Measurements from ENCODE around the gene UBASH3A.
"Not testable (repeated sequence)": the region's sequence is repeated elsewhere in the genome, so short reads cannot be mapped to it uniquely, and the experiment has no call there.

Gene UBASH3A

DNA sequence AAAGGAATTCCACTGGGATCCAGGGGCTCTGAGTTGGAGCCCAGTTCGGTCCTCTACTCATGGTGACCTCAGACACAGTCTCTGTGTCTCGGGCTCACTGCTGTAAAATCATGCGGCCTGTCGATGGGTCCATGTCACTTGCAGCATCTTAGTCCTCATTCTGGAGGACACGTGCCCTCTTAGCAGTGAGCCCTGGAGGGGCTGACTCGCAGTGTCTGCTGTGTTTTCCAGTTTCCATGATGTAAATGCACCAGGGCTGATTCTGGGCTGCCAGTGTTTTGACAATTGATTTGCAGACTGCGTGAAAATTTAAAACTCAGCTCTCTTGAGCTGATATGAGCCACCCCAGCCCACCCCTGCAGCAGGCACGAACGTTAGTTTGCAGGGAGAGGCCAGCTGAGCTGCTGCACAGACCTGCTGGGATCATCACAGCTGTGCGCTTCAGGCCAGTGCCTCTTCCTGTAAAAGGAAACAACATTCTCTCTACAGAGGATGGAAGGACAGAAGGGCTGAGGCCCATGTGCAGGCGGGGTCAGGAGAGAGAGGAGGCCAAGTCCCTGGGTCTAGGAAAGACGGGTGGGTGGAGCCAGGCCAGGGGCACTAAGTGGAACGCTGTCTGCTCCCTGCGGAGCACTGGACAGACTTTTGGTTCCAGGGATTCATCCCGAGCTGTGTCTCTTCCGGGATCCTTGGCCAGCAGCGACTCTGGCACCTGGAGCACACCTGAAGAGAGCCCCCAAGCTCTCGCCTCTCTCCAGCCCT, 49.7 kb downstream of the UBASH3A start:
- no peak for FAIRE-seq

DNA sequence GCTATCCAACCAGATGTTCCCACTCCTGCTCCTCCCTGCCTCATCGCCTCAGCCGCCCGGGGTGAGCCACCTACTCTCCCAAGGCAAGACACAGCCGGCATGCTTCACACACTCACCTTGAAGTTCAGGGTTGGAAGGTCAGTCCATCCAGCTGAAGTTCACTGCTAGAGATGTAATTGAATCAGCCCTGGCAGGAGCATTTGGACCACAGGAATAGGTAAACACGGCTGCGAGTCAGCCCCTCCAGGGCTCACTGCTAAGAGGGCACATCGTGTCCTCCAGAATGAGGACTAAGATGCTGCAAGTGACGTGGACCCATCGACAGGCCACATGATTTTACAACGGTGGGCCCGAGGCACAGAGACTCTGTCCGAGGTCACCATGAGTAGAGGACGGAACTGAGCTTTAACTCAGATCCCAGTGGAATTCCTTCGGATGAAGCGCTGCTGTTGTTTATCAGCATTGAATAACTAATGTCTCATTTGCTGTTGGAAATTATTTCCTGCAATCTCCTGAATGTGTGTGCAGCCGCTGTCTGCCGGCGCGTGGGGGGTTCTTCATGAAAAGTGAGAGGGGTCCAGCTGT, 50.4 kb downstream of the UBASH3A start:
- no peak for FAIRE-seq

DNA sequence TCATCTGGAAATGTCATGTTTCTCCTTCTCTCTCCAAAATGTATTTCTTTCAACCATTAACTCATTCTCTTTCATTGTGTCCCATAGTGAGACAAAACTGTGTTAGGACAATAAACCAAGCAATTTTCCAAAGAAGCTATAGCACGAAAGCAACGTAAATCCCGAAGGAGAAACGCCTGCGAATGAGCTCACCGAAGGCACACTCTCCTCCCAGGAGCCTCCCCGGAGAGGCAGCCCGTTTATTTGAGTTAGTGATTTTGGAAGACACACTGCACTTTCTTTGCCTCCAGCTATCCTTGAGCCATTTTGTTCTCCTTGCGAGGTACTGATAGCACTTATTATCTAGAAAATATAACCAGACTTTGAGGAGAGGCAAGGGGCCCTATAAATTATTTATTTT, 51.1 kb downstream of the UBASH3A start:
- FAIRE-seq, result no peak

DNA sequence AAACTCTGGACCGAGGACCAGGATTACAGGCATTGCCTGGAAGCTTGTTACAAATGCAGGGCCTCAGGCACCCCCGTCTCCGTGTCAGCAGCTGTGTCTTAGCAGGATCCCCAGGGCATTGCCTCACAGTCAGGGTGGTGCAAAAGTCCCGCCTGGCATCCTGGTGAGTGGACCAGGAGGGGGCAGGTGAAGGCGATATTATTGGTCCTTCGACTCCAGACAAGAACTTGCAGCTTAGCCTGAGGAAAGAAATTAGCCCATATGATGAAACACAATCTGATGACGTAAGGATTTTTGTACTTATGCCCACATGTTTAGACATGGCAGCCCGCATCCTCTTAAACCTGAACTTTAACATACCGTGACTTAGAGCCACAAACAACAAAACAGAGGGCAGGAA, 51.5 kb downstream of the UBASH3A start:
- no peak for FAIRE-seq

DNA sequence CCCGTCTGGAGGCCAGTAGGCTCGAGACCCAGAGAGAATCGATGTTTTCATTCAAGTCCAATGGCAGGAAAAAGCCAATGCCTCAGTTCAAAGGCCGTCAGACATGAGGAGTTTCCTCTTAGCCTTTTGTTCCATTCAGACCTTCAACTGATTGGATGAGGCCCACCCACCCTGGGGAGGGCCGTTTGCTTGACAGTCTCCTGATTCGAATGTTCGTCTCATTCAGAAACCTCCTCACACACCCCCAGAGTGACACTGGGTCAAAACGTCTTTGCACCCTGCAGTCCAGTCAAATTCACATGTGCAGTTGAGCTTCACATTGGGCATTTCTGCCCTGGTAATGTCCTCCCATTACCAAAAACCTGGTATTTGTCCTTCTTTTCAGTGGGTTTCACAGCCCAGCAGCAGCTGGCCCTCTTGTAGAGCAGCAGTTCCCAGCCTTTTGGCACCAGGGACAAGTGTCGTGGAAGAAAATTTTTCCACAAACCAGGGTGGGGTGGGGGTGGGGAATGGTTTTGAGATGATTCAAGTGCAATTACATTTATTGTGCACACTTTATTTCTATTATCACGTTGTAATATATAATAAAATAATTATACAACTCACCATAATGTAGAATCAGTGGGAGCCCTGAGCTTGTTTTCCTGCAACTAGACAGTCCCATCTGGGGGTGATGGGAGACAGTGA, 52.2 kb downstream of the UBASH3A start:
- no peak for FAIRE-seq

DNA sequence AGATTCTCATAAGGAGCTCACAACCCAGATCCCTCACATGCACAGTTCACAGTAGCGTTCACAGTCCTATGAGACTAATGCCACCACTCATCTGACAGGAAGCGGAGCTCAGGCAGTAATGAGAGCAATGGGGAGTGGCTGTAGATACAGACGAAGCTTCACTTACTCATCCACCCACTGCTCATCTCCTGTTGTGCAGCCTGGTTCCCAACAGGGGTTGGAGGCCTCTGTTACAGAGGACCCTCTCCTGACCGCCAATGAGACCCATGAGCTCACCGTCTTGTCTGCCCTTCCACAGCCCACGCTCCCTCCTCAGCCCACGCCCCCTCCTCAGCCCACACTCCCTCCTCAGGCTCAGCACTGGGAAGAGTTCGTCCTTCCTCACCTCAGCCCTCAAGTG, 52.8 kb downstream of the UBASH3A start:
- no peak for FAIRE-seq

DNA sequence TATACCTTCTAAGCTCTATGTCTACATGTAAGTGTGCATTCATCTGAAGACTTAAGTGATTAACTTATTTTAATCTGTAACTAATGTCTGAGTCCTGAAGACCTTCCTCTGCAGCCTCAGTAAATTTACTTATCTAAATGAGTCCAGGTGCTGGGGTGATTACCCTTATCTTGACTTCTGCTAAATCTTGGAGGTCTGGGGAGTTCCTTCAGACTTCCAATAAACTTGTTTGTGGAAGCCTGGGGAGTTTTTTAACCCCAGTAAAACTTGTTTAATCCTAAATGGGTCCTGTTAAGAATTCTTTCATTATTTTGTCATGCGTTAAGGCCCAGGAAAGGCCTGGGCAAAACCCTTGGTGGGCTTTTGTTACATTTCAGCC, 55.4 kb downstream of the UBASH3A start:
- FAIRE-seq, result no peak

DNA sequence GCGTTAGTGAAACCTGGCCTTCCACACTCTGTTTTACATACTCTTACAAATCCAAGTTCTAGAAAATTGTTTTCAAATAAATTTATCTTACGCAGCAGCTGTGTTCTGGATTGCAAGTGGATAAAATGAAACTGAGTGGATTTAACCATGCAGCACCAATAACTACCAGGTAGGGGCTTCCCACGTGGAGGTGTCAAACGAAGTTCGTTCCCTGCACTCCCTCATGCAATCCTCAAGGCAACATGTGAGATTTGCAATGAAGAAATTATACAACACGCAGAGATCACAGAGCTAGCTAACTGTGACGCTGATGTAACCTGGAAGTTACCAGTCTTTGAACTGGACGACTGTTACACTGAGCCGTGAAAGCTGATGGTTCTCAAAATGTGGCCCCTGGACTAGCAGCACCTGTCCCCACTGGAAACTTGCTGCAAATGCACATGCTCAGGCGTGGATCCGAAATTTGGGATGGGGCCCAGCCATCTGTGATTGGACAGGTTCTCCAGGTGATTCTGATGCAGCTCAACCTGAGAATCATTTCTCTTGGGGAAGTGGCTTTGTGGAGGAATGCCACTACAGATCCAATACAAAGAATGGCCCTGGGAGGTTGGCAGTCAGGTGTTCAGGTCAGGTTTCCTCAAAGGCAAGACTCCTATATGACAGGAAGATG, 56.0 kb downstream of the UBASH3A start:
- FAIRE-seq, result no peak

DNA sequence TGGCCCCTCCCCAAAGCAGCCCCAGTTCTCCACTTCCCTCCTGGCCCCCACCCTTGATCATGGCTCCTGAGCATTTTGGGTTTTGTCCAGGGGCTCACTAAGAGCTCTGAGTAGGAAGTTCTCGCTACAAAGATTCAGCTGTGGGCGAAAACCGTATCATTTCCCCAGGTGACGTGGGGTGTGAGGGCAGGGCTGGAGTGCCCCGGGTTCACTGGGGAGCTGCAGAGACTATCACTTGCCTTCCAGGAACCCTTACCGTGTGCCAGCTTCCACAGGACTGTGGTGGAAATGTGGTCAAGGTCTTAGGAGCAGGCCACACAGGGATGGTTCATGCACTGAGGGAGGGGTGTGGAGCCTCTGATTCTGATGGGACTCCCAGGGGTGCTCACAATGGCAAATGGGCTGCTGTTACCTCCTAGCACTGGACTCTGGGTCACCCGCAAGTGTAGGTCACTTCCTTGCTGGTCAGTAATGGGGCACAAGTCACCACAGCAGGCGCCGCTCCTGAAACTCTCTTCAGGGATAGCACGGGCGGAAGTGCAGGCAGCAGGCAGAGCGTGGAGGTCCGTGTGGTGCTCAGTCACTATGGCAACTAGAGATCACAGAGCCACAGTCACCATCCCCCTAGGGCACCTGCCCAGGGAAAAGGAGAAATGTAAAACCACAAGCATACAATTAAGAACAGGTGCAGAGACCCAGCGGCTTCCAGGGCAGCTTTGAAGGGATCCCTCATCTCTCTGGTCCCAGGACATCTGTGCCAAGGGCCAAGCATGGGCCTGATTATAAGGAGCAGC, 56.9 kb downstream of the UBASH3A start:
- FAIRE-seq, result no peak

DNA sequence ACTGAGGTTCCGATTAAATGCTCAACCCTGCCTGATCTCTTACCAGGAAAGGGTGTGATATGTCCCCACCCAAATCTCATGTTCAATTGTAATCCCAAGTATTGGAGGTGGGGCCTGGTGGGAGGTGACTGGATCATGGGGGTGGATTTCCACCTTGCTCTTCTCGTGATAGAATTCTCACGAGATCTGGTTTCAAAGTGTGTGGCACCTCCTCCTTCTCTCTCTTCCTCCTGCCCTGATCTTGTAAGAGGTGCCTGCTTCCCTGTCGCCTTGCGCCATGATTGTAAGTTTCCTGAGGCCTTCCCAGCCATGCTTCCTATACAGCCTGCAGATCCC, 57.5 kb downstream of the UBASH3A start:
- FAIRE-seq, result no peak

DNA sequence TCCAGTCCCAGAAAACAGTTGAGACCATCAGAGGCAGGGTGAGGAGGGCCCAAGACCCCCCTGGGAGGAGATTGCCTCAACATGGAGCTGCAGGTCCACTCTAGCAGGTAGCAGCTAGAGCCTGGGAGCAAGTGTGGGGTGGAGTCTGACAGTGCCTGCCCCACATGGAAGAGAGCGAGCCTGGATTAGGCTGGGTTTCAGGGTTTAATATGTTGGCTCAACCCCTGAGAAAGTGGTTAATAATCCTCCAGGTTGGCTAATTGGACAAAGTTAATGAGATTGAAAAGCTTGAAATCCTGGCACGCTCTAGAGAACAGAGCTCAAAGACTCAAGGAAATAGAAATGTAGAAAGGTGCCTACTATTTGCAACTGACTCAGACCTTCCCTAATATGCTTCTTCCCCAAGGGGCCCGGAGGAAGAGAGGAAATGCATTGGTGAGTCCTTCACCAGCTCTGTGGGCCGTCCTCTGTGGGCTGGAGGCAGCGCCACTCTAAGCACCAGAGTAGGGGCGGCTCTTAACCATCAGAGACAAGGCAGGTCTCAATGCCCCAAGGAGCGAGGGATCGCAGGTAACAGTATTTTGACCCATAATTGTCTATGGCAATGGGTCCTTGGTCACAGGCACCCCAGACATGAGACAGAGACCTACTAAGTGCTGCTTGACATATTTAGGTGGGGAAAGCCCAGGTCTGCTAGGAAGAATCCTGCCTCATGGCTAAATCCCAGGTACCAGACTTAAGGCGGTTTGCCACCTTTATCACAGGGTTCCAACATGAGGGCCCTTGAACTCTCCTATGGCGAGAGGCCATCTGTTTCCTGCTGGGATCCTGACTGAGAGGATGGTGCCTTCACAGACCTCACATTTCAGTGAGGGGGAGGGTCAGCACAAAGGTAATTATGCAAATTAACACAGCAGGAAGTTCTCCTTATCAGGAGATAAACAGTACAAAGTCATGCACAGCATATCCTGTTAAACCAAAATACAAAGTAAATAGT, 58.5 kb downstream of the UBASH3A start:
- FAIRE-seq, result peak; percentile 73

DNA sequence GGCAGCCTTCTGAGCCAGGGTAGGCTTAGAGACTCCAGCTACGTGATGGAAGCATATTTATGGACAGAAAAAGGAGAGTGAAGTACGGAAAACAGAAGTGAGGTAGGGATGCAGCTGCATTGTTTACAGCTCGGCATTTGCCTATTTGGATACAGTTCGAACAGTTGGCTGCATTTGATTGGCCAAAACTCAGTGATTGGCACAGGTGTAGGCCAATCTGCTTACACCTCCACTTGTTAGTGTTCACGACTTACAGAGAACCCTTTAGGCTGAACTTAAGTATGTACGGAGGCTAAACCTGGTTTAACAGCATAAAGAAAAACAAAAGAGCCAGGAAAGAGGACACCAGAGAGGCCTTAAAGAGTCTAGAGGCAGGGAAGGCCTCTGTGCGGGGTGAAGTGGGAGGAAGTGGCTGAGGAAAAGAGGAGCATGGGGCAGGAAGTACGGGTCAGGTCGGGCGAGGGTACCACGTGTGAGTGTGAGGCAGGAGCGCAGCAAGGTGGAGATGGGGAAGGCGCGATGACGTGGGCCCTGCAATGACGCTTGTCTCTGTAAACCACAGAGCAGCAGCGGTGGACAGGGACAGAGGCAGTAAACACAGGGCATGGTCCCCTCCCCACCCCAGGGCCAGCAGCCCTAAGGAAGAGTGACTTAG, 60.3 kb downstream of the UBASH3A start:
- FAIRE-seq, result no peak

DNA sequence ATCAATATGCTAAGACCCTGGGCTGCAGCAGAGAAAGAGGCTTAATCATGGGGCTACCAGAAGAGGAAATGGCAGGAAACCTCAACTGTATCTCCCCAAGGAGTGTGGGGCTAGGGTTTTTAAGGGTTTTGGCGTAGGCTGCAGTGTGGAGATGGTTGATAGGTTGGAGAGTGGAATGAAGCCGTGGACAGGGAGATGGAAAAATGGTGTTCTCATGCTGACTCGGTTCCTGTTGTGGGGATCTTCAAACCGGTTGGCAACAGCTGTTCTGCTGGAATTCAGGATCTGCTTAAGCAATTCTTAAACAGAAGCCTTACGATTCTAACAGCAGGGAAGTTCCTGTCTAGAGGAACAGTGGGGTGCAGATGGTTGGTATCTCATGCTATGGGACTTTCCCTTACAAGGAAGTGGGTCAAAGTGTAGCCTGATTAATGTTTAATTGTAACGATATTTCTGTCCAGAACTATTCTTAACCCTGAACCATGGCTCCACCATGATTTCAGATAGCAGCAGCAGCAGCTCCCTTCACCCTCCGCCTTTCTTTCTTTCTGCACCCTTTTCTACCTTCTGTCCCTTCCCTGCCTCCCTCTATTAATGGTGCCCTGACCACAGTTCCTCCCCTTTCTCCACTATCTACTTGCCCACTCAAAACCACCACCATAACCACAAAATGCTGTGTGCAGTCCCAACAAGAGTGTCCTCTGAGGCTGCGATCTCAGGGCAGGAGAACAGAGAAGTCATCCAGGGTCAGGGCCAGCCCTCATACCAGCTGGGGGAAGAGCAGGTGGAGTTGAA, 61.5 kb downstream of the UBASH3A start:
- FAIRE-seq, result no peak

DNA sequence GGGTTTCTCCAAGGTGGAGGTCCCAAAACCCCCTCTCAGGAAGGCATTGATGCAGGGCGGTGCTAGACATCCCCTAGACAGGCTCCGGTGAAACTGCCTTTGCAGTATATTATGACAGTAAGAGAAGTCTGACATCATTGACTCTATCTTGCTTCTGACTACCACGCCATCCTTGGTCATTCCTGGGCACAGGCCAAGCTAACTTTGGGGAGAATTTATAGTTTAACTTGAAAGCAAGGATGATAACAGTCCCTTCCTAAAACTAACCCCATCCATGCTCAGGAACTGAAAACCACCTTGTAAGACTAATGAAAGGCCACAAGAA, 62.1 kb downstream of the UBASH3A start:
- no peak for FAIRE-seq

DNA sequence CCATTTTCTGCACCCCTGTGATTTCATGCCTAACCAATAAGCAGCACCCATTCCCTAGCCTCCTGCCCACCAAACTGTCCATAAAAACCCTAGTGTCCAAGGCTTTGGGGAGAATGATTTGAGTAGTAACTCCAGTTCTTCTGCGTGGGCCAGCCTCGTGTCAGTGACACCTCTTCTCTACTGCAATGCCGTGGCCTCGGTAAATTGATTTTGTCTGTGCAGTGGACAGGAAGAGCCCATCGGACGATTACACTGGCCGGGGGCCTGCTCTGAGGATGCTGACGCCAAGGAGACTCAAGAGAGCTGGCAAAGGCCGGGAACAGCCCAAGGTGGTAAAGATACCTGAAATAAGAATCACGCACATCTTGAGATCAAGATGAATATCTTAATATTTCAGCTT, 63.0 kb downstream of the UBASH3A start:
- FAIRE-seq, result no peak

DNA sequence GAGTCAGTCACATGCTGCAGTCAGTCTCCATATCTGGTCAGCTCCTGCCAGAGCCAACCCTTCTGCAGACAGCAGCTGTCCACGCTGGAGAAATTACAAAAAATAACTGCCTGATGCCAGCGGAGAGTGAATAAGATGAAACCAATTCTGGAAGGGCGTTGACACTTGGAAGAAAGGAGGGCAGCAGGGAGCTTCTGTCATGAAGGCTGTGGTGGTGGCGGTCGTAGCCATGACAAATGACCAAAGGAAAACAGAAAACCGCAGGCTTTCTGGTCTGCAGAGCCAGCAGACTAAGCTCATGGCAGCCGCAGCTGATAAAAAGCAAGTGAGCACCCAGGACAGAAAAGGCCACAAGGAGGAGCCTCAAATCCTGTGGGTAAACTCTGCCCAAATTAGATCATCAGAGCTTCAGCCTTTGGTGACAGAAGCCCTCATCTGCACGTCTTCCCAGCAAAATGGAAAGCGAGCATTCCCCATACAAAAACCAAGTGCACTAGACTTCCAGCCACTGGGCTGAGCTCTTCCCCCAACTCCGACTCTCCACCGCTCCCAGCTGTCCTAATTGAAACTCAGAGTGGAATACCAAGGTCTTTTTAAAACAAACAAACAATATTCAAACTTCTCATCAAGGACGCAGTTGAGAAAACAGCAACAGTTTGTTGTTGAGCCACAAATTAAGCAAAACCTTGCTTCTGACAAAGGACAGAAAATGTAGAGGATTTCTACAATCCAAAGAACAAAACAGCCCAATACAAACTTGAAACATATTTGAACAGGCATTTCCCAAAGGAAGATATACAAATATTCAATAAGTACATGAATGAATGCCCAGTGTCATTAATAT, 63.7 kb downstream of the UBASH3A start:
- no peak for FAIRE-seq

DNA sequence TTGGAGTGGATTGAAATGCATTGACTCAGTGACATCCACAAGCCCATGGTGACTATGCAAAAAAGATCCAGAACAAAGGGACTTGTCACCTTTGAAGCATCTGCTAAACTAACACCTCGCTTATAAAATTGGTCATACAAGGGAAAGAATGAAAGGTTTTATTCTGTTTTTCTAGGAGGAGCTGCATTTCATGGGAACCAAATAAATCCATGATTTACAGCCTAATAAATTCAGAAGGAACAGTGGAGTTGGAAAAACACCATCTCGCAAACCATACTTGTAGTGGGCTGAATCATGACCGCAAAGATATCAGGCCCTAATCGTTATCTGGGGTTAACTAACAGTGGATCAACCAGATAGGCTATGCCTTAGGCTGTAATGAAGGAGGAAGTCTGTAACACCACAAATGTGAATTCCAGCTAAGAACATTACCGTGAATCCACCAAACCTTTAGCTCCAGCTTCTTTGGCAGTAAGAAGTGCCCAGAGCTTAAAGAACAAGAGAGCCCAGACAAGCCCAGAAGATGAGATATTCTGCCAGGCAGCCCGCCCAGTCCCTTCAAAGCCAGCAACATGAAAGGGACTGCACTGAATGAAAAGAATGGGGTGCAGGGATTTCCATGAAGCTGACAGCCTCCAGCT, 64.9 kb downstream of the UBASH3A start:
- FAIRE-seq, result no peak

DNA sequence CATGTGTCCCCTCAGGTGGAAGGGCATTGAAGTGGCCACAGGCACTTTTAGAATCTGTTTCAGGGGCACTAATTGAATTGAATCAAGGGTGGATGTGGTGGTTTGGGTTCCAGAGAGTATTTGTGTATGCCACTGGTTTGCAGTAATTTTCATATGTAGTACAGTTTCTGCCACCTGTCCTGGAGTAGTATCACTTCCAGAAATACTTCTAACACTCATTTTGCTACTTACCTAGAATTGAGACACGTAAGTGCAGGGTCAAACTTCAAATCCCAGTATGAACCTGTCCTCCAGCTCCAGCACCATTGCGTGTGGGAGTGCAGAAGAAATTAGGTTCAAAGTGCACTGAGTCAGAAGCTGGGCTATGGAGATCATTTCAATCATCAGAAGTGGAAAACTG, 65.6 kb downstream of the UBASH3A start:
- no peak for FAIRE-seq

DNA sequence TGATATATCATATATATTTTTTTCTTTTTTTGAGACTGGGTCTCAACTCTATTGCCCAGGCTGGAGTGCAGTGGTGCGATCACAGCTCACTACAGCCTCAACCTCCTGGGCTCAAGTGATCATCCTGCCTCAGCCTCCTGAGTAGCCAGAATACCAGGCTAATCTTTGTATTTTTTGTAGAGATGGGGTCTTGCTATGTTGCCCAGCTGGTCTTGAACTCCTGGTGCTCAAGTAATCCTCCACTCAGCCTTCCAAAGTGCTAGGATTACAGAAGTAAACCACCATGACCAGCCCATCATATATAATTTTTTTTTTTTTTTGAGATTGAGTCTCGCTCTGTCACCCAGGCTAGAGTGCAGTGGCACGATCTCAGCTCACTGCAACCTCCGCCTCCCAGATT, 66.0 kb downstream of the UBASH3A start:
- not testable (repeated sequence) for FAIRE-seq
